ENCODE results near the gene TFAP2C.

The TFAP2C gene

GRCh38 chr20:56656632-56657031 lies 27.5 kb downstream of the TFAP2C start:
- TF ChIP-seq GATA3 (IDR thresholded peaks at IDR 0.05; ENCODE audit: low read depth, low read length) (no peak), GATA2 (IDR thresholded peaks at IDR 0.05; ENCODE audit: low read depth, low read length) (no peak)

- TF ChIP-seq GATA2 (IDR thresholded peaks at IDR 0.05; ENCODE audit: low read depth, low read length) (no peak), GATA3 (IDR thresholded peaks at IDR 0.05; ENCODE audit: low read depth, low read length) (no peak)
Observed at GRCh38 chr20:56657879-56658278, 28.8 kb downstream of the TFAP2C start.

- TF ChIP-seq GATA2 (IDR thresholded peaks at IDR 0.05; ENCODE audit: low read depth, low read length) (no peak), GATA3 (IDR thresholded peaks at IDR 0.05; ENCODE audit: low read depth, low read length) (no peak)
Observed at GRCh38 chr20:56663660-56664059, 34.6 kb downstream of the TFAP2C start.

- TF ChIP-seq GATA3 (IDR thresholded peaks at IDR 0.05; ENCODE audit: low read depth, low read length) (no peak), GATA2 (IDR thresholded peaks at IDR 0.05; ENCODE audit: low read depth, low read length) (no peak)
Observed at GRCh38 chr20:56664796-56665195, 35.7 kb downstream of the TFAP2C start.

GRCh38 chr20:56665806-56666205 lies 36.7 kb downstream of the TFAP2C start:
- TF ChIP-seq GATA3 (IDR thresholded peaks at IDR 0.05; ENCODE audit: low read depth, low read length) (no peak), GATA2 (IDR thresholded peaks at IDR 0.05; ENCODE audit: low read depth, low read length) (no peak)

- TF ChIP-seq GATA3 (IDR thresholded peaks at IDR 0.05; ENCODE audit: low read depth, low read length) (no peak), GATA2 (IDR thresholded peaks at IDR 0.05; ENCODE audit: low read depth, low read length) (no peak)
Observed at GRCh38 chr20:56673450-56673849, 44.3 kb downstream of the TFAP2C start.

GRCh38 chr20:56676001-56676400 lies 46.9 kb downstream of the TFAP2C start:
- no peak for TF ChIP-seq GATA2 (IDR thresholded peaks at IDR 0.05; ENCODE audit: low read depth, low read length)
- TF ChIP-seq GATA3 (IDR thresholded peaks at IDR 0.05; ENCODE audit: low read depth, low read length): no peak

DNA sequence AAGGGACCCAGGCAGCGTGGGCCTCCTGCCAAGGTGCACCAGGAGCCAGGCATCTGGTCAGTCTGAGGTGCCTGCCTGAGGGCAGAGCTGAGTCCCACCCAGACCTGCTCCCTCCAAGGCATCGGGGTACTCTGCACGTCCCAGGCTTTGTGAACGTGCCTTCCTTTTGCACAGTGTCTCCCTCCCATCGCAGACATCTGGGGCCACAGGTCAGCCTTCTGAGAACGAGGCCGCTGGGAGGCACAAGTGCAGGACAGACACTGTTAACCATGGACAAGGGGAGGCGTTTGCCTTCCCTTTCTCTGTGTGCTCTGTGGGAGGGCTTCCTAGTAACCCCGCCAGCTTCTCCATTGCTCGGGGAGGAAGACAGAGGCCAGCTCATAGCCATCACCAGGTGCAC lies 47.6 kb downstream of the TFAP2C start:
- TF ChIP-seq GATA3 (IDR thresholded peaks at IDR 0.05; ENCODE audit: low read depth, low read length) (no peak), GATA2 (IDR thresholded peaks at IDR 0.05; ENCODE audit: low read depth, low read length) (no peak)

DNA sequence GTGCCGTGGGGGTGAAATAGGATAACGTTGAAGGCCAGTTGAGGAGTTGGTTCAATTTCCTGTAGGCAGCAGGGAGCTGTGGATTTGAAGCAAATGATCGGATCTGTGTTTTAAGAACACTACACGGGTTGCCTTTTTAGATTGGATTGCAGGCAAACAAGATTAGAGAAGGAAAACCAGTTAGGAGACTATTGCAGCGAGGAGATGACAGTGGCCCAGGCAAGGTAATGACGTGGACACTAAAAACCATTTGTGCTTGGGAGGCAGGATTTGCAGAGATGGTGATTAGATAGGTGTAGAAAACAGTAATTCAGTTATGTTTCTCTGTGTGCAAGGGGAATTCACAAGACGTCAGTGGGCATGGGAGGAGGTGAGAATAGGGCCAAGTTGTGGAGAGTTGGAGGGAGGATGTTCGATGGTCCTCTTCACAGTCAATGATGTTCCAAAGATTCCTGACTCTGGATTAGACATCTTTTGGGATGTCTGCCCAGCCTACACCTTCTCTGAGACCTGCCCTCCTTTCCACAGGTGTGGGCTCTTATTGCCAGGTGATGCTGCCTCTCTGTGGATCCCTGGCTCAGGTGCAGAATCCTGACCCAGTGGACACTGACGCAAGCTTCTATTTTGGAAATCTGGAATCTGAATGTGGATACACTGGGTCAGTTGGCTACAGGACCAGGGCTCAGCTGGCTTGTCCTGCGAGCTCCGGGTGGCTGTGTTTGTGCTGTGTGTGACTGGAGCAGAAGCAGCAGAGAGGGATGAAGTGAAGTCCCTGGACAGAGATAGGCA lies 54.2 kb downstream of the TFAP2C start:
- TF ChIP-seq GATA3 (IDR thresholded peaks at IDR 0.05; ENCODE audit: low read depth, low read length): no peak

DNA sequence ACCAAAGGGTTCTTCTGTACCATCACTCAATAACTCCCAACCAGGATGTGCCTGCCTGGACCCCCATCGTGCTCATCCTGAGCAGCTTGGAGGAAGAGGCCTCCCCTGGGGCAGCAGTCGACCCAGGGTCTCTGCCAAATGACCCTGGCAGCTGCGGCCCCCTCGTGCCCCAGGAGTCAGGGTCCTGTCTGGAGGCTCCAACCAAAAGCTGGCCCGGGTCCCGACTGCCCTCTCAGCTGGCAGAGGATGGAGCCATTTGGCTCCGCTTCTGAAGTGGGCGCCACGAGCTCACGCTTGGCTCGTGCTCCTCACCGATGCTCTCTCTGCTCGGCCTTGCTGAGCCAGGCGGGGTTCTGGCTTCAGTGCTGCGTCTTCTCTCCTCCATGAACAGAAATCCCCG lies 56.8 kb downstream of the TFAP2C start:
- no peak for TF ChIP-seq GATA2 (IDR thresholded peaks at IDR 0.05; ENCODE audit: low read depth, low read length)
- no peak for TF ChIP-seq GATA3 (IDR thresholded peaks at IDR 0.05; ENCODE audit: low read depth, low read length)

GRCh38 chr20:56687061-56687460 lies 58.0 kb downstream of the TFAP2C start:
- no peak for TF ChIP-seq GATA3 (IDR thresholded peaks at IDR 0.05; ENCODE audit: low read depth, low read length)
- no peak for TF ChIP-seq GATA2 (IDR thresholded peaks at IDR 0.05; ENCODE audit: low read depth, low read length)

DNA sequence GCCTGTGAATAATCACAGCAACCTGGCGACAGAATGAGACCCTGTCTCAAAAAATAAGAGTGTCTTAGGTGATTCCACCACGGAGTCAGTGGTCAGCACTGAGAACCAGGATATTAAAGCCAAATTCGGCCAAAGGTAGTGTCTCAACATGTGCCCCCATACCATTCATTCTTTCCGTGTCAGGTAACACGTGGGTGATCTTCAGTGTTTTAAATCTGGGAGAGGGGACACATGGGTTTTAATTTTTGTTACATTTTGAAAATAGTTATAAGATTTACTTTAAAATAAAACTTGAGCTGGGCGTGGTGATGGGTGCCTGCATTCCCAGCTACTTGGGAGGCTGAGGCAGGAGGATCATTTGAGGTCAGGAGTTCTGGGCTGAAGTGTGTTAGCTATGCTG lies 59.0 kb downstream of the TFAP2C start:
- TF ChIP-seq GATA2 (IDR thresholded peaks at IDR 0.05; ENCODE audit: low read depth, low read length) (no peak), GATA3 (IDR thresholded peaks at IDR 0.05; ENCODE audit: low read depth, low read length) (no peak)

Measured in SH-SY5Y (cell line).